Anterior cingulate cortex (tissue), 58 donors: ENCODE measurements around the gene TMEM38B.
A peak's percentile ranks its signal among the peaks of the same experiment; 100 is the strongest.

ENCODE experiments used
- DNase-seq, 58 donors: peaks; one replicate each; lab custom pipeline; 2025; lab: John Stamatoyannopoulos, UW

The TMEM38B gene

GRCh38 chr9:105694190-105694847, at the start of gene TMEM38B:
Gene TMEM38B (plus strand): TSS chr9:105694541. CDS start chr9:105694661, 120 bp downstream.
- DNase-seq = peak in 55 of 58 donors; percentile 26 to 86 (median 66)

GRCh38 chr9:105646879-105647594, 47.3 kb upstream of the TMEM38B start:
- DNase-seq = no peak

- DNase-seq = no peak
Measured at GRCh38 chr9:105647595-105648349, 46.6 kb upstream of the TMEM38B start.

GRCh38 chr9:105651806-105652205, 42.5 kb upstream of the TMEM38B start:
- DNase-seq = no peak

- DNase-seq = peak in 5 of 58 donors; percentile 2 to 21 (median 7)
Measured at GRCh38 chr9:105656131-105656921, 38.0 kb upstream of the TMEM38B start.

GRCh38 chr9:105658351-105658750, 36.0 kb upstream of the TMEM38B start:
- DNase-seq = no peak

- peak in 16 of 58 donors; percentile 1 to 42 (median 16) for DNase-seq
Measured at GRCh38 chr9:105661011-105661410, 33.3 kb upstream of the TMEM38B start.

GRCh38 chr9:105662184-105663104, 31.9 kb upstream of the TMEM38B start, which contains the start of gene TAL2:
Gene TAL2 (plus strand): TSS chr9:105662457. CDS start chr9:105662497, 40 bp downstream.
- DNase-seq = no peak

GRCh38 chr9:105663914-105664313, 30.4 kb upstream of the TMEM38B start:
- no peak for DNase-seq

- DNase-seq = no peak
Measured at GRCh38 chr9:105667867-105668266, 26.5 kb upstream of the TMEM38B start.

GRCh38 chr9:105670315-105670714, 24.0 kb upstream of the TMEM38B start:
- no peak for DNase-seq

GRCh38 chr9:105670775-105671174, 23.6 kb upstream of the TMEM38B start:
- DNase-seq = no peak

- no peak for DNase-seq
Measured at GRCh38 chr9:105672711-105673234, 21.6 kb upstream of the TMEM38B start.

- DNase-seq = no peak
Measured at GRCh38 chr9:105673850-105674387, 20.4 kb upstream of the TMEM38B start.

GRCh38 chr9:105676351-105676923, 17.9 kb upstream of the TMEM38B start:
- no peak for DNase-seq

GRCh38 chr9:105678163-105678562, 16.2 kb upstream of the TMEM38B start:
- no peak for DNase-seq

- no peak for DNase-seq
Measured at GRCh38 chr9:105678781-105679180, 15.6 kb upstream of the TMEM38B start.
